ENCODE results near the gene SULT6B1. TPM values are rescaled to one million over a fixed set of nuclear protein-coding genes. Genes with fewer than 3 reads are reported as not detected.

SULT6B1 gene
- polyA plus RNA-seq, 2 of the 4 experiments (the other 2 are of a cell fraction) = not detected

DNA sequence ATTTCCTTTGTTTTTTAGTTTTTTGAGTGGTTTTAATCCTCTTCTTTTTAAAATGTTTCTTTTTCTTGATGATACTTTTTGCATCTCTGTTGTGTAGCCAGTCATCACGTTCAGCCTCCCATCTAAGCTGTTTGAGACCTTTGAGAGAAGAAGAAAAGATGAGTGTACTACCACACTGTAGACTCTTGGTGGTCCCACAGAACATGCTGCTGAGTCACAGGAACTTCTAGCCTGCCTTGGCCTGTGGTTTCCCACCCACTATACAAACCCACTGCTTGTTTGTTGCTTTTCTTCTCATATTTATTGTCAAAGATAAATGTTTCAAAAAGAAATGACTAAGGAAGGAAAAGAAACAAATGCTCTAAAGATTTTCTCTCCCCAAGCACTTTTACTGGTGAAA is 13.3 kb upstream of the SULT6B1 start (continued):
- TF ChIP-seq, protein P1, sequence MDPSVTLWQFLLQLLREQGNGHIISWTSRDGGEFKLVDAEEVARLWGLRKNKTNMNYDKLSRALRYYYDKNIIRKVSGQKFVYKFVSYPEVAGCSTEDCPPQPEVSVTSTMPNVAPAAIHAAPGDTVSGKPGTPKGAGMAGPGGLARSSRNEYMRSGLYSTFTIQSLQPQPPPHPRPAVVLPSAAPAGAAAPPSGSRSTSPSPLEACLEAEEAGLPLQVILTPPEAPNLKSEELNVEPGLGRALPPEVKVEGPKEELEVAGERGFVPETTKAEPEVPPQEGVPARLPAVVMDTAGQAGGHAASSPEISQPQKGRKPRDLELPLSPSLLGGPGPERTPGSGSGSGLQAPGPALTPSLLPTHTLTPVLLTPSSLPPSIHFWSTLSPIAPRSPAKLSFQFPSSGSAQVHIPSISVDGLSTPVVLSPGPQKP (IDR thresholded peaks at IDR 0.05; ENCODE audit: low read depth, low read length) = no peak
- TF ChIP-seq, protein P2, sequence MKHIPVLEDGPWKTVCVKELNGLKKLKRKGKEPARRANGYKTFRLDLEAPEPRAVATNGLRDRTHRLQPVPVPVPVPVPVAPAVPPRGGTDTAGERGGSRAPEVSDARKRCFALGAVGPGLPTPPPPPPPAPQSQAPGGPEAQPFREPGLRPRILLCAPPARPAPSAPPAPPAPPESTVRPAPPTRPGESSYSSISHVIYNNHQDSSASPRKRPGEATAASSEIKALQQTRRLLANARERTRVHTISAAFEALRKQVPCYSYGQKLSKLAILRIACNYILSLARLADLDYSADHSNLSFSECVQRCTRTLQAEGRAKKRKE (CRISPR knock-in tag; IDR thresholded peaks at IDR 0.05; ENCODE audit: low read depth) = no peak
- TF ChIP-seq ZSCAN20 (CRISPR knock-in tag; IDR thresholded peaks at IDR 0.05) (no peak), MYC (IDR thresholded peaks at IDR 0.05; ENCODE audit: borderline replicate concordance, low read length) (no peak), POLR2A (IDR thresholded peaks at IDR 0.05; ENCODE audit: low read length) (no peak)

DNA sequence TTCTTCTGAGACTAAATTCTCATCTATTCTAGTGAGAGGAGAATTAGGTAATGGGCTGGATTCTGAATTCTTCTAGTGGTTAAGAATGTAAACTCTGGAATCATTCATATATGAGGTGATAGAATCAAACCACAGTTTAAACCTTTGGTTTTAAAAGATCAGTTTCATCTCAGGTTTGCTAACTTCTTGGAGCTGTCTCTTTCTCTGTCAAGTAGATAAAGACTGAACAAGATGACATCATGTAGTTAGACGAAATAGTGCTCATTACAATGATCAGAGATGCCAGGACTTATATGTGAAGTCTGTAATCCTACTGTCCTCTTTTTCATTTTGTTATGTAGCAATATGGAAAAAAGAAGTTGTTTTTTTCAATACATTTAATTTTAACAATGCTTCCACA is 12.7 kb upstream of the SULT6B1 start:
- ChIA-PET CTCF (interaction anchor here (1.0 to 2.6 kb wide), 4 partner anchors 11 to 16 kb away, joined by 3 to 13 read pairs (median 5); no protein-coding TSS in a partner anchor), POLR2A (no interaction called here)
- TF ChIP-seq, protein P3, sequence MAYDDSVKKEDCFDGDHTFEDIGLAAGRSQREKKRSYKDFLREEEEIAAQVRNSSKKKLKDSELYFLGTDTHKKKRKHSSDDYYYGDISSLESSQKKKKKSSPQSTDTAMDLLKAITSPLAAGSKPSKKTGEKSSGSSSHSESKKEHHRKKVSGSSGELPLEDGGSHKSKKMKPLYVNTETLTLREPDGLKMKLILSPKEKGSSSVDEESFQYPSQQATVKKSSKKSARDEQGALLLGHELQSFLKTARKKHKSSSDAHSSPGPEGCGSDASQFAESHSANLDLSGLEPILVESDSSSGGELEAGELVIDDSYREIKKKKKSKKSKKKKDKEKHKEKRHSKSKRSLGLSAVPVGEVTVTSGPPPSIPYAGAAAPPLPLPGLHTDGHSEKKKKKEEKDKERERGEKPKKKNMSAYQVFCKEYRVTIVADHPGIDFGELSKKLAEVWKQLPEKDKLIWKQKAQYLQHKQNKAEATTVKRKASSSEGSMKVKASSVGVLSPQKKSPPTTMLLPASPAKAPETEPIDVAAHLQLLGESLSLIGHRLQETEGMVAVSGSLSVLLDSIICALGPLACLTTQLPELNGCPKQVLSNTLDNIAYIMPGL (CRISPR knock-in tag; IDR thresholded peaks at IDR 0.05; ENCODE audit: borderline replicate concordance) = no peak
- TF ChIP-seq NR3C1 (IDR thresholded peaks at IDR 0.05) (no peak), ZNF302 (CRISPR knock-in tag; IDR thresholded peaks at IDR 0.05) (no peak), MAZ (IDR thresholded peaks at IDR 0.05; ENCODE audit: borderline replicate concordance, low read depth, low read length) (no peak), KDM1A (IDR thresholded peaks at IDR 0.05; ENCODE audit: low read depth) (no peak), HOXB13 (CRISPR knock-in tag; IDR thresholded peaks at IDR 0.05; ENCODE audit: low read depth) (no peak), HOXB5 (CRISPR knock-in tag; IDR thresholded peaks at IDR 0.05) (no peak), SREBF2 (IDR thresholded peaks at IDR 0.05) (no peak), ZC3H11A (IDR thresholded peaks at IDR 0.05) (no peak), POLR2A (IDR thresholded peaks at IDR 0.05; ENCODE audit: low read length) (no peak)
- TF ChIP-seq, protein P4, sequence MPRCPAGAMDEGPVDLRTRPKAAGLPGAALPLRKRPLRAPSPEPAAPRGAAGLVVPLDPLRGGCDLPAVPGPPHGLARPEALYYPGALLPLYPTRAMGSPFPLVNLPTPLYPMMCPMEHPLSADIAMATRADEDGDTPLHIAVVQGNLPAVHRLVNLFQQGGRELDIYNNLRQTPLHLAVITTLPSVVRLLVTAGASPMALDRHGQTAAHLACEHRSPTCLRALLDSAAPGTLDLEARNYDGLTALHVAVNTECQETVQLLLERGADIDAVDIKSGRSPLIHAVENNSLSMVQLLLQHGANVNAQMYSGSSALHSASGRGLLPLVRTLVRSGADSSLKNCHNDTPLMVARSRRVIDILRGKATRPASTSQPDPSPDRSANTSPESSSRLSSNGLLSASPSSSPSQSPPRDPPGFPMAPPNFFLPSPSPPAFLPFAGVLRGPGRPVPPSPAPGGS (IDR thresholded peaks at IDR 0.05) = no peak
- no peak for ATAC-seq
- Histone ChIP-seq H3K4me2 (no peak overlapping the region), H3K4me3 (no peak overlapping the region), H3K4me1 (peaks cover 9% of the 10 kb centered on the region), H3K9me3 (peaks cover 22% of the 10 kb centered on the region), H3K27ac (no peak overlapping the region)
- 79% methylated on average over 1 of the region's 1 CpG for WGBS (ENCODE audit: missing lambda C conversion rate)
- no peak for DNase-seq (ENCODE audit: low read depth in 1 of 2, low spot score in 1 of 2)
- no peak for FAIRE-seq

DNA sequence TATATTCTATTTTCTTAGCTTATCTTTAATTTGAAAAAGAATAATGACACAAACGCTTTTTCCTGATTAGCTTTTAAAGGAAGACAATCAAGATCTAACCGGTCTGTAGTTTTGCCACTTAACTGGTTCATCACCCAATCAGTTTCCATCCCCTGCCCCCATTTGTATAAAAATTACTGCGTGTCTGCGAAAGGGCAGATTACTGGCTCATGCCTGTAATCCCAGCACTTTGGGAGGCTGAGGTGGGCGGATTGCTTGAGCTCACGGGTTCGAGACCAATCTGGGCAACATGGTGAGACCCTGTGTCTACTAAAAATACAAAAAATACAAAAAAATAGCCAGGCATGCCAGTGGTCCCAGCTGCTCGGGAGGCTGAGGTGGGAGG is 10.2 kb upstream of the SULT6B1 start:
- ChIA-PET POLR2A (no interaction called here), CTCF (interaction anchor here (1.0 kb wide), 1 partner anchor 9 kb away, joined by 4 read pairs; no protein-coding TSS in a partner anchor)
- FAIRE-seq = no peak
- peaks cover 6% of the 10 kb centered on the region for H3K9me3 ChIP-seq
- H3K4me1 ChIP-seq = peaks cover 12% of the 10 kb centered on the region
- TF ChIP-seq CEBPB (IDR thresholded peaks at IDR 0.05) (no peak), HOXB13 (CRISPR knock-in tag; IDR thresholded peaks at IDR 0.05; ENCODE audit: low read depth) (no peak), EP300 (IDR thresholded peaks at IDR 0.05) (no peak), MYC (IDR thresholded peaks at IDR 0.05; ENCODE audit: borderline replicate concordance, low read length) (no peak), ZC3H11A (IDR thresholded peaks at IDR 0.05) (no peak), GATA3 (IDR thresholded peaks at IDR 0.05; ENCODE audit: borderline replicate concordance) (no peak), KDM5A (IDR thresholded peaks at IDR 0.05) (no peak), RFX5 (IDR thresholded peaks at IDR 0.05) (no peak), TP53 (CRISPR knock-in tag; IDR thresholded peaks at IDR 0.05) (no peak), NR3C1 (IDR thresholded peaks at IDR 0.05) (no peak), ZSCAN20 (CRISPR knock-in tag; IDR thresholded peaks at IDR 0.05) (no peak), CHD4 (IDR thresholded peaks at IDR 0.05; ENCODE audit: borderline replicate concordance) (no peak), JUNB (IDR thresholded peaks at IDR 0.05) (no peak), FOXS1 (CRISPR knock-in tag; IDR thresholded peaks at IDR 0.05) (no peak), CBX8 (IDR thresholded peaks at IDR 0.05) (no peak), POLR2A (IDR thresholded peaks at IDR 0.05; ENCODE audit: low read length) (no peak)
- TF ChIP-seq, protein P5, sequence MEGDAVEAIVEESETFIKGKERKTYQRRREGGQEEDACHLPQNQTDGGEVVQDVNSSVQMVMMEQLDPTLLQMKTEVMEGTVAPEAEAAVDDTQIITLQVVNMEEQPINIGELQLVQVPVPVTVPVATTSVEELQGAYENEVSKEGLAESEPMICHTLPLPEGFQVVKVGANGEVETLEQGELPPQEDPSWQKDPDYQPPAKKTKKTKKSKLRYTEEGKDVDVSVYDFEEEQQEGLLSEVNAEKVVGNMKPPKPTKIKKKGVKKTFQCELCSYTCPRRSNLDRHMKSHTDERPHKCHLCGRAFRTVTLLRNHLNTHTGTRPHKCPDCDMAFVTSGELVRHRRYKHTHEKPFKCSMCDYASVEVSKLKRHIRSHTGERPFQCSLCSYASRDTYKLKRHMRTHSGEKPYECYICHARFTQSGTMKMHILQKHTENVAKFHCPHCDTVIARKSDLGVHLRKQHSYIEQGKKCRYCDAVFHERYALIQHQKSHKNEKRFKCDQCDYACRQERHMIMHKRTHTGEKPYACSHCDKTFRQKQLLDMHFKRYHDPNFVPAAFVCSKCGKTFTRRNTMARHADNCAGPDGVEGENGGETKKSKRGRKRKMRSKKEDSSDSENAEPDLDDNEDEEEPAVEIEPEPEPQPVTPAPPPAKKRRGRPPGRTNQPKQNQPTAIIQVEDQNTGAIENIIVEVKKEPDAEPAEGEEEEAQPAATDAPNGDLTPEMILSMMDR (IDR thresholded peaks at IDR 0.05) = no peak
- TF ChIP-seq, protein P3 (CRISPR knock-in tag; IDR thresholded peaks at IDR 0.05; ENCODE audit: borderline replicate concordance) = no peak
- no peak overlapping the region for H3K4me2 ChIP-seq
- H3K4me3 ChIP-seq = no peak overlapping the region
- no peak overlapping the region for H3K27ac ChIP-seq
- no peak for DNase-seq (ENCODE audit: low read depth in 1 of 2, low spot score in 1 of 2)
- 90% methylated on average over 8 of the region's 8 CpGs for WGBS (ENCODE audit: missing lambda C conversion rate)
- no peak for ATAC-seq

Data from A549 (cell line).